ENCODE data around the gene BBOX1. TPM values are rescaled to one million over a fixed set of nuclear protein-coding genes. Genes with fewer than 3 reads are reported as not detected.
"Not testable (repeated sequence)": the region's sequence is repeated elsewhere in the genome, so short reads cannot be mapped to it uniquely, and the experiment has no call there.

BBOX1 gene
- total and polyA plus RNA-seq, 2 donors (not counting 3 experiments of a cell fraction or from before 2014, with no cell fraction given) = not detected

GRCh38 chr11:26997378-26997777 is 43.2 kb upstream of the BBOX1 start:
- H3K27me3 ChIP-seq (ENCODE audit: control insufficient read depth in 2 of 2, insufficient read depth in 2 of 2, low read length in 2 of 2) = no peaks in the 10 kb centered on the region
- H3K9me3 ChIP-seq (replicated peaks; ENCODE audit: control insufficient read depth, insufficient read depth, low read length) = no peaks in the 10 kb centered on the region
- dilution Hi-C loops (cut with MboI; ENCODE audit: extremely low pct_ligation_motif_present, low sequenced_read_pairs) (no loop called here), intact Hi-C loops (cut with micrococcal nuclease) (no loop called here)
- FAIRE-seq (no peak), DNase-seq (ENCODE audit: low read depth, low spot score) (no peak)
- H3K9me1 ChIP-seq (replicated peaks; ENCODE audit: control insufficient read depth, extremely low read depth, insufficient read depth, low read length) = no peaks in the 10 kb centered on the region
- H3K36me3 ChIP-seq (ENCODE audit: control insufficient read depth in 2 of 2, extremely low read depth in 1 of 2, insufficient read depth in 2 of 2, low read length in 2 of 2) = no peaks in the 10 kb centered on the region
- TF ChIP-seq MYC (IDR thresholded peaks at IDR 0.05; ENCODE audit: low read depth, low read length) (no peak), GATA2 (IDR thresholded peaks at IDR 0.05; ENCODE audit: insufficient read depth, insufficient read length, low read depth, low read length) (no peak), JUN (IDR thresholded peaks at IDR 0.05; ENCODE audit: borderline replicate concordance, insufficient read depth, insufficient read length, low read depth) (no peak), POLR2AphosphoS5 (IDR thresholded peaks at IDR 0.05; ENCODE audit: insufficient read depth, low read depth, low read length) (no peak)
- no peak overlapping the region for H2AFZ ChIP-seq (ENCODE audit: low read depth, low read length)
- H3K79me2 ChIP-seq (ENCODE audit: control insufficient read depth, insufficient read depth, low read length) = no peaks in the 10 kb centered on the region
- no peak overlapping the region for H3K4me3 ChIP-seq (replicated peaks in 1 of 3; ENCODE audit: insufficient read depth in 1 of 3, low read depth in 1 of 3, low read length in 3 of 3)
- POLR2A ChIA-PET = no interaction called here
- CTCF ChIA-PET = no interaction called here
- no peaks in the 10 kb centered on the region for H3K4me1 ChIP-seq (ENCODE audit: control insufficient read depth, extremely low read depth, insufficient read depth, low read length)
- BruUV-seq (replicated peaks) = no TSS peak
- H3K4me2 ChIP-seq (ENCODE audit: insufficient read depth, low read length) = no peak overlapping the region
- no peak overlapping the region for H3K27ac ChIP-seq (ENCODE audit: insufficient read depth, low read depth, low read length)
- no peak overlapping the region for H3K9ac ChIP-seq (replicated peaks; ENCODE audit: extremely low read depth, insufficient read depth, low read length)
- no peaks in the 10 kb centered on the region for H4K20me1 ChIP-seq (replicated peaks; ENCODE audit: control insufficient read depth, extremely low read depth, insufficient read depth, low read length)

- H3K27me3 ChIP-seq (ENCODE audit: control insufficient read depth in 2 of 2, insufficient read depth in 2 of 2, low read length in 2 of 2); BruUV-seq (replicated peaks); H3K9ac ChIP-seq (replicated peaks; ENCODE audit: extremely low read depth, insufficient read depth, low read length); dilution Hi-C loops (cut with MboI; ENCODE audit: extremely low pct_ligation_motif_present, low sequenced_read_pairs); CTCF ChIA-PET; H3K9me1 ChIP-seq (replicated peaks; ENCODE audit: control insufficient read depth, extremely low read depth, insufficient read depth, low read length); H2AFZ ChIP-seq (ENCODE audit: low read depth, low read length); FAIRE-seq; H3K4me1 ChIP-seq (ENCODE audit: control insufficient read depth, extremely low read depth, insufficient read depth, low read length); H3K9me3 ChIP-seq (replicated peaks; ENCODE audit: control insufficient read depth, insufficient read depth, low read length); POLR2A ChIA-PET; DNase-seq (ENCODE audit: low read depth, low spot score); H3K79me2 ChIP-seq (ENCODE audit: control insufficient read depth, insufficient read depth, low read length); H3K36me3 ChIP-seq (ENCODE audit: control insufficient read depth in 2 of 2, extremely low read depth in 1 of 2, insufficient read depth in 2 of 2, low read length in 2 of 2); H3K27ac ChIP-seq (ENCODE audit: insufficient read depth, low read depth, low read length); H4K20me1 ChIP-seq (replicated peaks; ENCODE audit: control insufficient read depth, extremely low read depth, insufficient read depth, low read length); H3K4me3 ChIP-seq (replicated peaks in 1 of 3; ENCODE audit: insufficient read depth in 1 of 3, low read depth in 1 of 3, low read length in 3 of 3); H3K4me2 ChIP-seq (ENCODE audit: insufficient read depth, low read length); intact Hi-C loops (cut with micrococcal nuclease): not testable (repeated sequence)
These were observed 39.4 kb upstream of the BBOX1 start for GRCh38 chr11:27001136-27001730.
